Ascending aorta (tissue), 2 donors: Measurements from ENCODE around the gene NUP160. TPM values are rescaled to one million over a fixed set of nuclear protein-coding genes. Genes with fewer than 3 reads are reported as not detected.
"Not testable (repeated sequence)": the region's sequence is repeated elsewhere in the genome, so short reads cannot be mapped to it uniquely, and the experiment has no call there.

ENCODE experiments used
- DNase-seq, 2 donors: peaks; one replicate each; pipeline ENCODE4 v3.0.0-alpha.2; 2019; ENCODE audit warnings: low spot score in 2 of 2
- H3K27ac ChIP-seq, 2 donors: fragments of 200-600 bp; sonication (generic); one replicate each; pipeline ENCODE4 v1.5.1; 2016 to 2017; ENCODE audit warnings: mild to moderate bottlenecking in 1 of 2
- H3K27me3 ChIP-seq: fragments of 200-600 bp; sonication (generic); one replicate; pipeline ENCODE4 v1.5.1; 2017
- H3K36me3 ChIP-seq, 2 donors: fragments of 200-600 bp; sonication (generic); one replicate each; pipeline ENCODE4 v1.5.1; 2016
- H3K4me1 ChIP-seq, 2 donors: fragments of 200-600 bp; sonication (generic); one replicate each; pipeline ENCODE4 v1.5.1; 2016 to 2017; ENCODE audit warnings: mild to moderate bottlenecking in 1 of 2
- H3K4me3 ChIP-seq, 2 donors: fragments of 200-600 bp; sonication (generic); one replicate each; pipeline ENCODE4 v1.5.1; 2016 to 2017; ENCODE audit warnings: mild to moderate bottlenecking in 1 of 2
- H3K9me3 ChIP-seq, 2 donors: fragments of 200-600 bp; sonication (generic); one replicate each; pipeline ENCODE4 v1.5.1; 2016
- intact Hi-C: fragments of 100-400 bp; cut with DNase I; formaldehyde crosslinking; loops from one replicate; pipeline ENCODE4 v1.15.1; 2023
- total RNA-seq: library from RNA; depleted of rRNA; stranded (reverse); fragments of >200 nt; gene quantifications from one replicate; pipeline ENCODE4 v1.1.0, GENCODE V29; 2016
- TF ChIP-seq, protein P1 (sequence below), 3 experiments: fragments of 200-600 bp in 2 of 3; fragments of 450-650 bp in 1 of 3; sonication (generic) in 2 of 3; IDR thresholded peaks; one replicate each; pipeline ENCODE4 v1.5.1; 2016 to 2019; ENCODE audit warnings: antibody characterized with exemption in 3 of 3, mild to moderate bottlenecking in 1 of 3, moderate library complexity in 1 of 3

The NUP160 gene
- total RNA-seq, 1 donor from 2014 or later: 14.0 TPM

DNA sequence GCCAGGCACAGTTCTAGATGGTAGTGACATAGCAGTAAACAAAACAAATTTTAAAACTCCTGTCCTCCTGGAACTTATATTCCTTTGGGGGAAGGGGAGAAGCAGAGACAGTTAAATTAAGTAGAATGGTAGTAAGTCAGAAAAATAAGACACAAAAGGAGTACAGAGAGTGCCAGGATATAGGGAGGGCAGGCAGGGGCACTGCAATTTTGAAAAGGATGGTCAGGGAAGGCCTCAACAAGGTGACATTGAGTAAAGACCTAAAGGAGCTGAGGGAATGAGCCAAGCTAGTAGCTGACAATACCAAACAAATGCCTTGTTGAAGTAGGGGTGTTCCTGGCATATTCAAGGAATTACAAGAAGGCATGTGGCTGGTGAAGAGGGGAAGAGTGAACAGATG lies 10.2 kb downstream of the NUP160 start:
- Histone ChIP-seq H3K27ac (no peak overlapping the region), H3K36me3 (peaks cover 85 to 98% of the 10 kb centered on the region in 2 donors), H3K27me3 (no peaks in the 10 kb centered on the region), H3K4me1 (no peaks in the 10 kb centered on the region), H3K4me3 (no peak overlapping the region), H3K9me3 (no peaks in the 10 kb centered on the region)
- intact Hi-C loops: no loop called here
- TF ChIP-seq, protein P1, sequence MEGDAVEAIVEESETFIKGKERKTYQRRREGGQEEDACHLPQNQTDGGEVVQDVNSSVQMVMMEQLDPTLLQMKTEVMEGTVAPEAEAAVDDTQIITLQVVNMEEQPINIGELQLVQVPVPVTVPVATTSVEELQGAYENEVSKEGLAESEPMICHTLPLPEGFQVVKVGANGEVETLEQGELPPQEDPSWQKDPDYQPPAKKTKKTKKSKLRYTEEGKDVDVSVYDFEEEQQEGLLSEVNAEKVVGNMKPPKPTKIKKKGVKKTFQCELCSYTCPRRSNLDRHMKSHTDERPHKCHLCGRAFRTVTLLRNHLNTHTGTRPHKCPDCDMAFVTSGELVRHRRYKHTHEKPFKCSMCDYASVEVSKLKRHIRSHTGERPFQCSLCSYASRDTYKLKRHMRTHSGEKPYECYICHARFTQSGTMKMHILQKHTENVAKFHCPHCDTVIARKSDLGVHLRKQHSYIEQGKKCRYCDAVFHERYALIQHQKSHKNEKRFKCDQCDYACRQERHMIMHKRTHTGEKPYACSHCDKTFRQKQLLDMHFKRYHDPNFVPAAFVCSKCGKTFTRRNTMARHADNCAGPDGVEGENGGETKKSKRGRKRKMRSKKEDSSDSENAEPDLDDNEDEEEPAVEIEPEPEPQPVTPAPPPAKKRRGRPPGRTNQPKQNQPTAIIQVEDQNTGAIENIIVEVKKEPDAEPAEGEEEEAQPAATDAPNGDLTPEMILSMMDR (IDR thresholded peaks at IDR 0.05): no peak
- DNase-seq: no peak

DNA sequence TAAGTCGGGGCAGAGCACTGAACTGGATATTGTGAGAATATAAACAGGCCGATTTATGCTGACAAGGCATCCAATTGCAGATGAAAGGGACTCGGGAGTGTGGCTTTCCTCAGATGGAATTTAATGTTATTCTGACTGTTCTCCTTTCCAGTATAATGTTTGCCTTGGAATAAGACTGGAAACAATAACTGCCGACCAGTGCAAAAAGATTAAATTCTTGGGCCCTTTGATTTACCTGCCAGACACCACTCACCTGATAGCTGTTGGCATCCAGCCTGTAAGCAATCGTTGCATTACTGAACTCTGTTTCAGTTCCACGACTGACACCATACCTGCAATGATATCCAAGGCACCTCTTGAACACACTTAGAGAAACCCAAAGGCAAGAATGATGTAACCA lies 10.9 kb downstream of the NUP160 start:
- Histone ChIP-seq H3K9me3 (no peaks in the 10 kb centered on the region), H3K4me3 (no peak overlapping the region), H3K4me1 (no peaks in the 10 kb centered on the region), H3K36me3 (peaks cover 79 to 100% of the 10 kb centered on the region in 2 donors), H3K27me3 (no peaks in the 10 kb centered on the region), H3K27ac (no peak overlapping the region)
- intact Hi-C loops: no loop called here
- DNase-seq: no peak
- TF ChIP-seq, protein P1 (IDR thresholded peaks at IDR 0.05): no peak

DNA sequence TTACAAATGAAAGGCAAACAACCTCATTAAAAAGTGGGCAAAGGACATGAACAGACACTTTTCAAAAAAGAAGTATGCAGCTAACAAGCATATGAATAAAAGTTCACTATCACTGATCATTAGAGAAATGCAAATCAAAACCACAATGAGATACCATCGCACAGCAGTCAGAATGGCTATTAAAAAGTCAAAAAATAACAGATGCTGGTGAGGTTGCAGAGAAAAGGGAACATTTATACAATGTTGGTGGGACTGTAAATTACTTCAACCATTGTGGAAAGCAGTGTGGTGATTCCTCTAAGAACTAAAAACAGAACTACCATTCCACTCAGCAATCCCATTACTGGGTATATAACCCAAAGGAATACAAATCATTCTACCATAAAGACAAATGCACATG lies 18.1 kb downstream of the NUP160 start:
- H3K27ac ChIP-seq, intact Hi-C loops, H3K27me3 ChIP-seq, DNase-seq, H3K4me1 ChIP-seq, H3K4me3 ChIP-seq, H3K9me3 ChIP-seq: not testable (repeated sequence)
- H3K36me3 ChIP-seq: peaks cover 41 to 74% of the 10 kb centered on the region in 2 donors

DNA sequence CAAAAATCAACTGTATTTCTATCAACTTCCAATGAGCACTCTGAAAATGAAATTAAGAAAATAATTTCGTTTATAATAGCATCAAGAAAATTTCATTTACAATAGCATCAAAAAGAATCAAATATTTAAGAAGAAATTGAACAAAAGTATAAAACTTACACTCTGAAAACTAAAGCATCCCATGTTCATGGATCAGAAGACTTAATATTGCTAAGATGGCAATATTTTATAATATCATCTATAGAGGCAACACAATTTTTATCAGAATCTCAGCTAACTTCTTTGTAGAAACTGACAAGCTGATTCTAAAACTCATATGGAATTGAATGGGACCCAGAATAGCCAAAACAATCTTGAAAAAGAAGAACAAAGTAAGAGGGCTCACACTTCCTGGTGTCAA lies 19.9 kb downstream of the NUP160 start:
- H3K4me3 ChIP-seq: no peak overlapping the region
- no peaks in the 10 kb centered on the region for H3K9me3 ChIP-seq
- intact Hi-C loops: no loop called here
- TF ChIP-seq, protein P1 (IDR thresholded peaks at IDR 0.05): no peak
- DNase-seq: no peak
- H3K27ac ChIP-seq: no peak overlapping the region
- no peaks in the 10 kb centered on the region for H3K4me1 ChIP-seq
- H3K36me3 ChIP-seq: peaks cover 23 to 62% of the 10 kb centered on the region in 2 donors
- no peaks in the 10 kb centered on the region for H3K27me3 ChIP-seq

DNA sequence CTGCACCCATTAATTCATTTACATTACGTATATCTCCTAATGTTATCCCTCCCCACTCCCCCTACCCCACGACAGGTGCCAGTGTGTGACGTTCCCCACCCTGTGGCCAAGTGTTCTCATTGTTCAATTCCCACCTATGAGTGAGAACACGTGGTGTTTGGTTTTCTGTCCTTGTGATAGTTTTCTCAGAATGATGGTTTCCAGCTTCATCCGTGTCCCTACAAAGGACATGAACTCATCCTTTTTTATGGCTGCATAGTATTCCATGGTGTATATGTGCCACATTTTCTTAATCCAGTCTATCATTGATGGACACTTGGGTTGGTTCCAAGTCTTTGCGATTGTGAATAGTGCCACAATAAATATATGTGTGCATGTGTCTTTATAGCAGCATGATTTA lies 25.5 kb downstream of the NUP160 start:
- peaks cover 29 to 64% of the 10 kb centered on the region in 2 donors for H3K36me3 ChIP-seq
- H3K9me3 ChIP-seq, H3K27ac ChIP-seq, H3K27me3 ChIP-seq, DNase-seq, H3K4me1 ChIP-seq, H3K4me3 ChIP-seq, intact Hi-C loops: not testable (repeated sequence)

DNA sequence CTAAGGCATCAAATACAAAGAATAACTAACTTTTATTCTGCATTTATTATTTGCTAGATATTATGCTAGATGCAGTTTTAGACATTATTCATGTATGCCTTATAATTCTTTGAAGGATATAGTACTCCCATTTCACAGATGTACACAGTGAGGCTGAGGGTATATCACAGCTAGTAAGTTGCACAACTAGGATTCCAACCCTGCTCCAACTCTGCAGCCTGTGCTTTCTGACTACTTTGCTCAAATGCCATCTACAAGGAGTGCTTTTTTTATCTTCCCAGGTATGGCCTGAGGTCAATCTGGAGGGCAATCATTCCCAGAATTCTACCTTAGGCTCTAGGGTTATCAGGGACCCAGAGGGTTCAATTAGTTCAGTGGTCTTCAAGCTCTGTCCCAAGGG lies 28.4 kb downstream of the NUP160 start:
- DNase-seq: no peak
- Histone ChIP-seq H3K27me3 (no peaks in the 10 kb centered on the region), H3K36me3 (peaks cover 23 to 69% of the 10 kb centered on the region in 2 donors)

More for the DNA sequence above, 28.4 kb downstream of the NUP160 start:
- intact Hi-C loops: no loop called here
- Histone ChIP-seq H3K4me1 (no peaks in the 10 kb centered on the region), H3K9me3 (no peaks in the 10 kb centered on the region), H3K4me3 (no peak overlapping the region), H3K27ac (no peak overlapping the region)
- TF ChIP-seq, protein P1 (IDR thresholded peaks at IDR 0.05): no peak
